HCT116 (cell line): ENCODE data around the gene PARP12. TPM values are rescaled to one million over a fixed set of nuclear protein-coding genes. Genes with fewer than 3 reads are reported as not detected.

Source experiments
- ATAC-seq: fragments of 200-7000 bp; cut with Tn5 transposase; 2 replicates; pipeline ENCODE4 v1.9.1; 2020; ENCODE audit warnings: mild to moderate bottlenecking, moderate library complexity
- BruUV-seq: library from RNA; stranded (reverse); fragments of 400-500 nt; replicated peaks from 2 replicates; lab custom pipeline; 2021; lab: Mats Ljungman, UMichigan
- CTCF ChIA-PET: fragments of 300-600 bp; sonication (Branson Sonifier 250); formaldehyde crosslinking; loops from one replicate; lab custom pipeline; 2021; ENCODE audit warnings: antibody characterized with exemption; lab: Charles Lee
- POLR2A ChIA-PET: fragments of 300-600, 350-600 bp; sonication (Branson Sonifier 250); formaldehyde crosslinking; loops from one replicate; lab custom pipeline; 2021; ENCODE audit warnings: antibody characterized with exemption; lab: Charles Lee
- RAD21 ChIA-PET, 2 experiments: fragments of 300-600 bp; sonication (Branson Sonifier 250); formaldehyde crosslinking; loops; one replicate each; lab custom pipeline; 2023; ENCODE audit warnings: low total read pairs in 2 of 2; ENCODE audit not compliant: uncharacterized antibody in 2 of 2, unreplicated experiment in 2 of 2, low non-redundant PET in 1 of 2; lab: Charles Lee
- DNase-seq: peaks from one replicate; pipeline ENCODE4 v3.0.0-alpha.2; 2010; ENCODE audit warnings: low read depth, low spot score
- H2AFZ ChIP-seq: fragments of 200-600 bp; shearing (Covaris generic), sonication (generic); 2 replicates; pipeline ENCODE4 v1.6.1; 2017; ENCODE audit warnings: low read depth, mixed run types, mixed read lengths, antibody characterized with exemption, low read length; ENCODE audit not compliant: poor library complexity, severe bottlenecking
- H3K27ac ChIP-seq: 2 replicates; pipeline ENCODE4 v1.5.1; 2012; ENCODE audit warnings: low read depth, low read length
- H3K27me3 ChIP-seq: fragments of 200-600 bp; sonication (generic); 2 replicates; pipeline ENCODE4 v1.6.1; 2016; ENCODE audit warnings: mixed run types, low read length, mixed read lengths; ENCODE audit not compliant: insufficient read depth
- H3K36me3 ChIP-seq, 2 experiments: fragments of 200-500 bp in 1 of 2; fragments of 200-600 bp in 1 of 2; sonication (Bioruptor generic) in 1 of 2; sonication (generic) in 1 of 2; 2 replicates each; pipeline versions ENCODE4 v1.5.1 to v1.6.1; 2014 to 2016; ENCODE audit warnings: low read length in 2 of 2, inconsistent platforms in 1 of 2, mixed read lengths in 1 of 2, mixed run types in 1 of 2; ENCODE audit not compliant: insufficient read depth in 2 of 2, control insufficient read depth in 1 of 2
- H3K4me1 ChIP-seq, 2 experiments: fragments of 200-600 bp in 1 of 2; sonication (generic) in 1 of 2; 2 replicates each; pipeline versions ENCODE4 v1.5.1 to v1.6.1; 2012 to 2017; ENCODE audit warnings: low read length in 2 of 2, inconsistent platforms in 1 of 2, mild to moderate bottlenecking in 1 of 2, mixed read lengths in 1 of 2, mixed run types in 1 of 2, moderate library complexity in 1 of 2; ENCODE audit not compliant: insufficient read depth in 2 of 2, control insufficient read depth in 1 of 2
- H3K4me2 ChIP-seq: fragments of 200-600 bp; sonication (generic); 2 replicates; pipeline ENCODE4 v1.6.1; 2017; ENCODE audit warnings: mixed run types, low read length, mixed read lengths
- H3K4me3 ChIP-seq, 2 experiments: fragments of 200-600 bp in 1 of 2; sonication (generic) in 1 of 2; replicated peaks in 1 of 2; 2 replicates each; pipeline ENCODE4 v1.5.1; 2011 to 2016; ENCODE audit warnings: low read length in 2 of 2, control low read depth in 1 of 2, low read depth in 1 of 2, mild to moderate bottlenecking in 1 of 2, mixed read lengths in 1 of 2, mixed run types in 1 of 2
- H3K79me2 ChIP-seq: fragments of 200-600 bp; sonication (generic); 2 replicates; pipeline ENCODE4 v1.6.1; 2017; ENCODE audit warnings: mild to moderate bottlenecking, mixed run types, low read length, moderate library complexity, mixed read lengths; ENCODE audit not compliant: insufficient read depth
- H3K9ac ChIP-seq: fragments of 200-600 bp; sonication (generic); 2 replicates; pipeline ENCODE4 v1.6.1; 2016; ENCODE audit warnings: low read length, mixed read lengths
- H3K9me2 ChIP-seq: fragments of 200-600 bp; sonication (generic), shearing (Covaris generic); 2 replicates; pipeline ENCODE4 v1.6.1; 2017; ENCODE audit warnings: mixed run types, mild to moderate bottlenecking, moderate library complexity; ENCODE audit not compliant: insufficient read depth
- H3K9me3 ChIP-seq, 2 experiments: fragments of 200-500 bp in 1 of 2; fragments of 200-600 bp in 1 of 2; sonication (Bioruptor generic) in 1 of 2; sonication (generic) in 1 of 2; 2 replicates each; pipeline ENCODE4 v1.6.1; 2014 to 2017; ENCODE audit warnings: low read length in 2 of 2, mixed read lengths in 2 of 2, inconsistent platforms in 1 of 2, low read depth in 1 of 2, mild to moderate bottlenecking in 1 of 2, mixed run types in 1 of 2, moderate library complexity in 1 of 2; ENCODE audit not compliant: control insufficient read depth in 1 of 2, insufficient read depth in 1 of 2
- H4K20me1 ChIP-seq: fragments of 200-600 bp; sonication (generic), shearing (Covaris generic); 2 replicates; pipeline ENCODE4 v1.6.1; 2017; ENCODE audit warnings: mixed run types, mild to moderate bottlenecking, moderate library complexity; ENCODE audit not compliant: insufficient read depth
- EGR1 ChIP-seq: IDR thresholded peaks from 2 replicates; pipeline ENCODE4 v1.6.1; 2012; ENCODE audit warnings: low read depth
- POLR2A ChIP-seq: IDR thresholded peaks from 2 replicates; pipeline ENCODE4 v1.7.0; 2011; ENCODE audit warnings: borderline replicate concordance; ENCODE audit not compliant: insufficient read depth, insufficient read length; ENCODE audit errors: extremely low read depth
- RAD21 ChIP-seq: IDR thresholded peaks from 2 replicates; pipeline ENCODE4 v1.6.1; 2012; ENCODE audit warnings: low read depth, mild to moderate bottlenecking
- SRF ChIP-seq: IDR thresholded peaks from 2 replicates; pipeline ENCODE4 v1.6.1; 2012; ENCODE audit warnings: low read depth
- YY1 ChIP-seq: IDR thresholded peaks from 2 replicates; pipeline ENCODE4 v1.6.1; 2011; ENCODE audit warnings: low read length, low read depth, moderate library complexity, mild to moderate bottlenecking; ENCODE audit not compliant: insufficient replicate concordance; ENCODE audit errors: extremely low read depth
- intact Hi-C: fragments of 100-400 bp; cut with micrococcal nuclease; formaldehyde crosslinking; loops from 2 replicates; pipeline ENCODE4 v1.10.0; 2022
- total RNA-seq: library from RNA; stranded (reverse); gene quantifications from one replicate; pipeline ENCODE4 v1.2.1, GENCODE V29; 2021; ENCODE audit not compliant: unreplicated experiment
- TF ChIP-seq, protein P1 (sequence below), 3 experiments: fragments of 200-600 bp in 1 of 3; sonication (generic) in 1 of 3; IDR thresholded peaks in 2 of 3; conservative IDR thresholded peaks in 1 of 3; 2 replicates each; pipeline ENCODE4 v1.5.1; 2012 to 2017; ENCODE audit warnings: low read depth in 2 of 3, low read length in 2 of 3, antibody characterized with exemption in 1 of 3, borderline replicate concordance in 1 of 3, control low read depth in 1 of 3, mild to moderate bottlenecking in 1 of 3, mixed read lengths in 1 of 3, mixed run types in 1 of 3, moderate library complexity in 1 of 3; ENCODE audit not compliant: insufficient read depth in 1 of 3

PARP12 gene
- total RNA-seq, 1 experiment from 2014 or later = 17.7 TPM

DNA sequence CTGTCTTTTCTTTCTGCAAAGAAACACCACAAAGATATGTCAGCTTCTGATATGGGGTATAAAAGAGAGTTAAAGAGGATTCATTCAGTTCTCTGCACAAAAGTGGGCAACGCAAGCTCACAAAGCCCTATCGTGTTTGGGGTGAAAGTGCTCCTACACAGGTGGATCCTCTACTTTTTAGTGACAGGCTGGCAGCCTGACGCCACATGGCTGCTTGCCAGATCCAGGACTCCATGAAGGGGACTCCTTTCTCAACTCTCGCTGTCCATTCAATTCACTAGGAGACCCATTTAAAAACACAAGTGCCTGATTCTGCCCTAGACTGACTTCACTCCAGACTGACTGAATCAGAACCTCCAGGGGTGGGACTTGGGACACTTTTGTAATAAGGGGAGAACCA is 8.0 kb downstream of the PARP12 start:
- no peaks in the 10 kb centered on the region for H3K9me3 ChIP-seq
- intact Hi-C loops = no loop called here
- H4K20me1 ChIP-seq = no peaks in the 10 kb centered on the region
- no peaks in the 10 kb centered on the region for H3K27me3 ChIP-seq
- H3K9me2 ChIP-seq = no peaks in the 10 kb centered on the region
- BruUV-seq = no TSS peak
- ChIA-PET RAD21 (no interaction called here), CTCF (no interaction called here), POLR2A (interaction anchor here (1.2 kb wide), 1 partner anchor 10 kb away, joined by 3 read pairs; no protein-coding TSS in a partner anchor)
- peaks cover 0 to 6% of the 10 kb centered on the region in 2 experiments; a peak in 1 of 4 replicates for H3K36me3 ChIP-seq
- H2AFZ ChIP-seq = no peak overlapping the region
- ATAC-seq (no peak), DNase-seq (no peak)
- H3K4me2 ChIP-seq = no peak overlapping the region
- peaks cover 2% of the 10 kb centered on the region; the same call in 1 of the 2 replicates for H3K79me2 ChIP-seq
- H3K4me3 ChIP-seq = no peak overlapping the region
- no peak overlapping the region for H3K27ac ChIP-seq
- peaks cover 10 to 16% of the 10 kb centered on the region in 2 experiments for H3K4me1 ChIP-seq
- no peak overlapping the region for H3K9ac ChIP-seq
- TF ChIP-seq SRF (no peak), EGR1 (no peak), RAD21 (no peak), POLR2A (no peak), YY1 (no peak)
- TF ChIP-seq, protein P1, sequence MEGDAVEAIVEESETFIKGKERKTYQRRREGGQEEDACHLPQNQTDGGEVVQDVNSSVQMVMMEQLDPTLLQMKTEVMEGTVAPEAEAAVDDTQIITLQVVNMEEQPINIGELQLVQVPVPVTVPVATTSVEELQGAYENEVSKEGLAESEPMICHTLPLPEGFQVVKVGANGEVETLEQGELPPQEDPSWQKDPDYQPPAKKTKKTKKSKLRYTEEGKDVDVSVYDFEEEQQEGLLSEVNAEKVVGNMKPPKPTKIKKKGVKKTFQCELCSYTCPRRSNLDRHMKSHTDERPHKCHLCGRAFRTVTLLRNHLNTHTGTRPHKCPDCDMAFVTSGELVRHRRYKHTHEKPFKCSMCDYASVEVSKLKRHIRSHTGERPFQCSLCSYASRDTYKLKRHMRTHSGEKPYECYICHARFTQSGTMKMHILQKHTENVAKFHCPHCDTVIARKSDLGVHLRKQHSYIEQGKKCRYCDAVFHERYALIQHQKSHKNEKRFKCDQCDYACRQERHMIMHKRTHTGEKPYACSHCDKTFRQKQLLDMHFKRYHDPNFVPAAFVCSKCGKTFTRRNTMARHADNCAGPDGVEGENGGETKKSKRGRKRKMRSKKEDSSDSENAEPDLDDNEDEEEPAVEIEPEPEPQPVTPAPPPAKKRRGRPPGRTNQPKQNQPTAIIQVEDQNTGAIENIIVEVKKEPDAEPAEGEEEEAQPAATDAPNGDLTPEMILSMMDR (IDR thresholded peaks at IDR 0.05 in 2 of 3, conservative IDR thresholded peaks at IDR 0.05 in 1 of 3; ENCODE audit: borderline replicate concordance in 1 of 3, insufficient read depth in 1 of 3, low read depth in 2 of 3, low read length in 2 of 3) = no peak
- TF ChIP-seq, all 23 proteins: peak for 0
